ENCODE data around the gene BNC1. TPM values are rescaled to one million over a fixed set of nuclear protein-coding genes. Genes with fewer than 3 reads are reported as not detected.

BNC1 gene
- total RNA-seq, 1 donor = 6.9 TPM

- DNase-seq (ENCODE audit: low read depth) = peak; percentile 82
- TF ChIP-seq CTCF (IDR thresholded peaks at IDR 0.05; ENCODE audit: insufficient read depth, low read depth, low read length) = no peak
- H3K4me3 ChIP-seq (ENCODE audit: low read depth, low read length) = no peak overlapping the region
Measured at GRCh38 chr15:83287541-83288027, 3.1 kb upstream of the BNC1 start.

- no peak for TF ChIP-seq CTCF (IDR thresholded peaks at IDR 0.05; ENCODE audit: insufficient read depth, low read depth, low read length)
- peak; percentile 85 for DNase-seq (ENCODE audit: low read depth)
- H3K4me3 ChIP-seq (ENCODE audit: low read depth, low read length) = no peak overlapping the region
Measured at GRCh38 chr15:83285979-83286553, 1.6 kb upstream of the BNC1 start.

GRCh38 chr15:83285284-83285978 lies 967 bp upstream of the BNC1 start:
- no peak for TF ChIP-seq CTCF (IDR thresholded peaks at IDR 0.05; ENCODE audit: insufficient read depth, low read depth, low read length)
- no peak for DNase-seq (ENCODE audit: low read depth)
- peak overlapping the region; percentile 56 for H3K4me3 ChIP-seq (ENCODE audit: low read depth, low read length)

GRCh38 chr15:83283813-83284558 lies 478 bp downstream of the BNC1 start:
- no peak for TF ChIP-seq CTCF (IDR thresholded peaks at IDR 0.05; ENCODE audit: insufficient read depth, low read depth, low read length)
- peak overlapping the region; percentile 84 for H3K4me3 ChIP-seq (ENCODE audit: low read depth, low read length)
- DNase-seq (ENCODE audit: low read depth) = peak; percentile 40

GRCh38 chr15:83283138-83283812 lies 1.2 kb downstream of the BNC1 start:
- TF ChIP-seq CTCF (IDR thresholded peaks at IDR 0.05; ENCODE audit: insufficient read depth, low read depth, low read length) = no peak
- peak overlapping the region; percentile 84 for H3K4me3 ChIP-seq (ENCODE audit: low read depth, low read length)
- DNase-seq (ENCODE audit: low read depth) = peak; percentile 57

- peak; percentile 68 for DNase-seq (ENCODE audit: low read depth)
- H3K4me3 ChIP-seq (ENCODE audit: low read depth, low read length) = peak overlapping the region; percentile 84
- TF ChIP-seq CTCF (IDR thresholded peaks at IDR 0.05; ENCODE audit: insufficient read depth, low read depth, low read length) = no peak
Measured at GRCh38 chr15:83282776-83283137, 1.7 kb downstream of the BNC1 start.

Data from fibroblast of villous mesenchyme (primary cell).